HEK293T (cell line): Measurements from ENCODE around the gene MICOS13.

ENCODE experiments used
- CTCF ChIA-PET: fragments of 350-600 bp; formaldehyde crosslinking; extraction: SDS; loops from one replicate; lab custom pipeline; 2021; ENCODE audit warnings: antibody characterized with exemption, inconsistent platforms; lab: Yijun Ruan, JAX
- POLR2A ChIA-PET: fragments of 350-600 bp; formaldehyde crosslinking; extraction: SDS; loops from one replicate; lab custom pipeline; 2020; ENCODE audit warnings: antibody characterized with exemption, inconsistent platforms; lab: Yijun Ruan, JAX
- DNase-seq: peaks from one replicate; pipeline ENCODE4 v3.0.0; 2012; ENCODE audit warnings: mixed read lengths; ENCODE audit errors: extremely low spot score
- ARNT ChIP-seq: fragments of 450-650 bp; IDR thresholded peaks from 2 replicates; pipeline ENCODE4 v1.6.1; 2017; ENCODE audit warnings: mild to moderate bottlenecking
- BHLHE40 ChIP-seq: fragments of 450-650 bp; IDR thresholded peaks from 2 replicates; pipeline ENCODE4 v1.6.1; 2016; ENCODE audit warnings: mild to moderate bottlenecking, moderate library complexity, borderline replicate concordance
- CTBP1 ChIP-seq: fragments of 450-650 bp; IDR thresholded peaks from 2 replicates; pipeline ENCODE4 v1.6.1; 2016; ENCODE audit warnings: borderline replicate concordance
- ELF4 ChIP-seq: fragments of 450-650 bp; IDR thresholded peaks from 2 replicates; pipeline ENCODE4 v1.6.1; 2017; ENCODE audit warnings: antibody characterized with exemption
- FOXA1 ChIP-seq: fragments of 450-650 bp; IDR thresholded peaks from 2 replicates; pipeline ENCODE4 v1.6.1; 2016; ENCODE audit warnings: mild to moderate bottlenecking
- FOXK2 ChIP-seq: fragments of 450-650 bp; IDR thresholded peaks from 2 replicates; pipeline ENCODE4 v1.6.1; 2016; ENCODE audit warnings: mild to moderate bottlenecking
- FOXM1 ChIP-seq: fragments of 450-650 bp; IDR thresholded peaks from 2 replicates; pipeline ENCODE4 v1.6.1; 2017; ENCODE audit warnings: mild to moderate bottlenecking, borderline replicate concordance
- HDGF ChIP-seq: fragments of 450-650 bp; IDR thresholded peaks from 2 replicates; pipeline ENCODE4 v1.6.1; 2017; ENCODE audit warnings: antibody characterized with exemption, borderline replicate concordance
- L3MBTL2 ChIP-seq: fragments of 450-650 bp; conservative IDR thresholded peaks from 2 replicates; pipeline ENCODE4 v1.6.1; 2016; ENCODE audit warnings: mild to moderate bottlenecking
- LEF1 ChIP-seq: fragments of 450-650 bp; IDR thresholded peaks from 2 replicates; pipeline ENCODE4 v1.6.1; 2017; ENCODE audit warnings: mild to moderate bottlenecking, borderline replicate concordance
- NFRKB ChIP-seq: fragments of 450-650 bp; IDR thresholded peaks from 2 replicates; pipeline ENCODE4 v1.6.1; 2016; ENCODE audit warnings: mild to moderate bottlenecking, moderate library complexity
- PKNOX1 ChIP-seq: fragments of 450-650 bp; IDR thresholded peaks from 2 replicates; pipeline ENCODE4 v1.6.1; 2016
- SP1 ChIP-seq: fragments of 450-650 bp; IDR thresholded peaks from 2 replicates; pipeline ENCODE4 v1.6.1; 2017
- SUZ12 ChIP-seq: fragments of 450-650 bp; IDR thresholded peaks from 2 replicates; pipeline ENCODE4 v1.6.1; 2016; ENCODE audit warnings: mild to moderate bottlenecking
- TARDBP ChIP-seq: fragments of 450-650 bp; IDR thresholded peaks from 2 replicates; pipeline ENCODE4 v1.6.1; 2016
- ZNF384 ChIP-seq: fragments of 450-650 bp; IDR thresholded peaks from 2 replicates; pipeline ENCODE4 v1.6.1; 2016

Gene MICOS13

GRCh38 chr19:5718037-5718578 lies 37.8 kb upstream of the MICOS13 start:
- TF ChIP-seq SUZ12 (no peak), FOXM1 (no peak), ARNT (no peak), PKNOX1 (no peak), ZNF384 (no peak), FOXA1 (no peak), CTBP1 (no peak), SP1 (no peak), ELF4 (no peak), TARDBP (no peak)
- POLR2A ChIA-PET, result interaction anchor here (0.5 to 4.9 kb wide), 12 partner anchors 11 to 186 kb away, joined by 3 to 49 read pairs (median 4); partner anchors contain the start of genes DUS3L, NDUFA11 and RPL36
- no peak for DNase-seq
- CTCF ChIA-PET, result interaction anchor here (0.6 to 1.3 kb wide), 3 partner anchors 29 to 35 kb away, joined by 3 to 6 read pairs (median 3); no protein-coding TSS in a partner anchor

GRCh38 chr19:5717215-5717935 lies 37.1 kb upstream of the MICOS13 start:
- POLR2A ChIA-PET, result interaction anchor here (1.1 to 4.9 kb wide), 5 partner anchors 10 to 74 kb away, joined by 3 to 49 read pairs (median 6); partner anchors contain the start of genes DUS3L and RPL36
- no peak for TF ChIP-seq HDGF
- TF ChIP-seq PKNOX1, result no peak
- CTCF ChIA-PET, result no interaction called here
- no peak for DNase-seq

- ChIA-PET POLR2A (interaction anchor here (1.1 to 1.2 kb wide), 2 partner anchors 9 to 24 kb away, joined by 3 read pairs; no protein-coding TSS in a partner anchor), CTCF (interaction anchor here (1.0 kb wide), 1 partner anchor 27 kb away, joined by 3 read pairs; no protein-coding TSS in a partner anchor)
- DNase-seq, result no peak
- TF ChIP-seq SP1 (no peak), BHLHE40 (no peak), TARDBP (no peak), ARNT (no peak), LEF1 (no peak), FOXA1 (no peak), NFRKB (no peak), SUZ12 (no peak), HDGF (no peak), FOXK2 (no peak), L3MBTL2 (no peak), CTBP1 (no peak), FOXM1 (no peak), ZNF384 (no peak), PKNOX1 (no peak)
These were observed 34.5 kb upstream of the MICOS13 start for GRCh38 chr19:5714816-5715215.

GRCh38 chr19:5713228-5713627 lies 32.9 kb upstream of the MICOS13 start:
- TF ChIP-seq FOXK2 (no peak), NFRKB (no peak), FOXA1 (no peak), L3MBTL2 (no peak), SP1 (no peak), FOXM1 (no peak)
- POLR2A ChIA-PET, result no interaction called here
- DNase-seq, result no peak
- CTCF ChIA-PET, result no interaction called here

GRCh38 chr19:5711713-5712161 lies 31.4 kb upstream of the MICOS13 start:
- TF ChIP-seq NFRKB (no peak), SP1 (no peak), PKNOX1 (no peak), HDGF (no peak), CTBP1 (no peak), L3MBTL2 (no peak), ELF4 (no peak), FOXK2 (no peak), LEF1 (no peak), SUZ12 (no peak), FOXA1 (no peak), BHLHE40 (no peak), ZNF384 (no peak), TARDBP (no peak), FOXM1 (no peak), ARNT (no peak)
- ChIA-PET POLR2A (interaction anchor here (1.1 kb wide), 1 partner anchor 22 kb away, joined by 3 read pairs; no protein-coding TSS in a partner anchor), CTCF (no interaction called here)
- DNase-seq, result no peak
